GM19455 (cell line): ENCODE results near the gene KRT27.

Source experiments
- ATAC-seq: cut with Tn5 transposase; IDR thresholded peaks from one replicate; pipeline ENCODE4 v1.9.1; 2021; ENCODE audit not compliant: unreplicated experiment

KRT27 gene

GRCh38 chr17:40810494-40810893, 28.1 kb upstream of the KRT27 start:
- no peak for ATAC-seq

GRCh38 chr17:40809721-40810421, 27.5 kb upstream of the KRT27 start:
- ATAC-seq, result no peak

GRCh38 chr17:40806131-40806530, 23.8 kb upstream of the KRT27 start:
- ATAC-seq, result no peak

- no peak for ATAC-seq
Measured at GRCh38 chr17:40803617-40804082, 21.3 kb upstream of the KRT27 start.

GRCh38 chr17:40801157-40801556, 18.8 kb upstream of the KRT27 start:
- ATAC-seq, result no peak

- ATAC-seq, result no peak
Measured at GRCh38 chr17:40800381-40800780, 18.0 kb upstream of the KRT27 start.

- ATAC-seq, result no peak
Measured at GRCh38 chr17:40799859-40800258, 17.5 kb upstream of the KRT27 start, which contains the start of gene KRT28. Gene KRT28, minus strand, starts transcription at chr17:40799959. Its CDS starts 66 bp downstream, at chr17:40799893.

- ATAC-seq, result no peak
Measured at GRCh38 chr17:40796846-40797245, 14.5 kb upstream of the KRT27 start.

- no peak for ATAC-seq
Measured at GRCh38 chr17:40795019-40795667, 12.8 kb upstream of the KRT27 start.

GRCh38 chr17:40794466-40794865, 12.1 kb upstream of the KRT27 start:
- ATAC-seq, result no peak

- ATAC-seq, result no peak
Measured at GRCh38 chr17:40793832-40794231, 11.5 kb upstream of the KRT27 start.

- ATAC-seq, result no peak
Measured at GRCh38 chr17:40791787-40792436, 9.6 kb upstream of the KRT27 start.

GRCh38 chr17:40791111-40791510, 8.8 kb upstream of the KRT27 start:
- ATAC-seq, result no peak

GRCh38 chr17:40779181-40779909, 3.0 kb downstream of the KRT27 start:
- no peak for ATAC-seq

GRCh38 chr17:40778461-40778860, 3.9 kb downstream of the KRT27 start:
- no peak for ATAC-seq

- ATAC-seq, result no peak
Measured at GRCh38 chr17:40777971-40778370, 4.4 kb downstream of the KRT27 start.

- ATAC-seq, result no peak
Measured at GRCh38 chr17:40777459-40777858, 4.9 kb downstream of the KRT27 start.

GRCh38 chr17:40775945-40776344, 6.4 kb downstream of the KRT27 start:
- ATAC-seq, result no peak

- no peak for ATAC-seq
Measured at GRCh38 chr17:40772101-40772500, 10.2 kb downstream of the KRT27 start, which contains the start of gene KRT26. Gene KRT26, minus strand, starts transcription at chr17:40772201. Its CDS starts 88 bp downstream, at chr17:40772113.

GRCh38 chr17:40765657-40766056, 16.7 kb downstream of the KRT27 start:
- no peak for ATAC-seq

- no peak for ATAC-seq
Measured at GRCh38 chr17:40763752-40764151, 18.6 kb downstream of the KRT27 start.
